ENCODE results near the gene MFSD11.
A peak's percentile ranks its signal among the peaks of the same experiment; 100 is the strongest.
"Not testable (repeated sequence)": the region's sequence is repeated elsewhere in the genome, so short reads cannot be mapped to it uniquely, and the experiment has no call there.

The MFSD11 gene

GRCh38 chr17:76791053-76791980 lies 53.4 kb downstream of the MFSD11 start:
- peak; percentile 30 for DNase-seq (ENCODE audit: insufficient read length, low spot score)

GRCh38 chr17:76792348-76792747 lies 54.4 kb downstream of the MFSD11 start:
- DNase-seq (ENCODE audit: insufficient read length, low spot score) (no peak), FAIRE-seq (no peak)

More at GRCh38 chr17:76791053-76791980, 53.4 kb downstream of the MFSD11 start:
- peak; percentile 77 for FAIRE-seq

- no peak for FAIRE-seq
These were observed 55.9 kb downstream of the MFSD11 start for GRCh38 chr17:76793775-76794174.

GRCh38 chr17:76796081-76796480 lies 58.2 kb downstream of the MFSD11 start:
- FAIRE-seq (no peak), DNase-seq (ENCODE audit: insufficient read length, low spot score) (no peak)

More at GRCh38 chr17:76793775-76794174, 55.9 kb downstream of the MFSD11 start:
- no peak for DNase-seq (ENCODE audit: insufficient read length, low spot score)

GRCh38 chr17:76797241-76797840 lies 59.4 kb downstream of the MFSD11 start:
- DNase-seq (ENCODE audit: insufficient read length, low spot score) (no peak), FAIRE-seq (no peak)

GRCh38 chr17:76801706-76802105 lies 63.8 kb downstream of the MFSD11 start:
- DNase-seq (ENCODE audit: insufficient read length, low spot score): no peak
- no peak for FAIRE-seq

GRCh38 chr17:76805319-76805718 lies 67.4 kb downstream of the MFSD11 start:
- FAIRE-seq: no peak
- DNase-seq (ENCODE audit: insufficient read length, low spot score): no peak

- not testable (repeated sequence) for DNase-seq (ENCODE audit: insufficient read length, low spot score); FAIRE-seq
These were observed 68.2 kb downstream of the MFSD11 start for GRCh38 chr17:76806151-76806550.

- not testable (repeated sequence) for DNase-seq (ENCODE audit: insufficient read length, low spot score); FAIRE-seq
These were observed 68.8 kb downstream of the MFSD11 start for GRCh38 chr17:76806767-76807166.

- DNase-seq (ENCODE audit: insufficient read length, low spot score): no peak
- FAIRE-seq: no peak
These were observed 70.4 kb downstream of the MFSD11 start for GRCh38 chr17:76808326-76808725.

- FAIRE-seq (no peak), DNase-seq (ENCODE audit: insufficient read length, low spot score) (no peak)
These were observed 73.0 kb downstream of the MFSD11 start for GRCh38 chr17:76810956-76811355.

- FAIRE-seq (no peak), DNase-seq (ENCODE audit: insufficient read length, low spot score) (no peak)
These were observed 73.9 kb downstream of the MFSD11 start for GRCh38 chr17:76811834-76812233.

GRCh38 chr17:76812263-76812662 lies 74.3 kb downstream of the MFSD11 start:
- FAIRE-seq (no peak), DNase-seq (ENCODE audit: insufficient read length, low spot score) (no peak)

- FAIRE-seq: no peak
- no peak for DNase-seq (ENCODE audit: insufficient read length, low spot score)
These were observed 75.0 kb downstream of the MFSD11 start for GRCh38 chr17:76812968-76813367.

GRCh38 chr17:76815907-76816589 lies 78.1 kb downstream of the MFSD11 start:
- not testable (repeated sequence) for FAIRE-seq

GRCh38 chr17:76816590-76817135 lies 78.7 kb downstream of the MFSD11 start:
- FAIRE-seq (no peak), DNase-seq (ENCODE audit: insufficient read length, low spot score) (no peak)

More at GRCh38 chr17:76815907-76816589, 78.1 kb downstream of the MFSD11 start:
- DNase-seq (ENCODE audit: insufficient read length, low spot score): not testable (repeated sequence)

GRCh38 chr17:76820039-76820438 lies 82.1 kb downstream of the MFSD11 start:
- FAIRE-seq: no peak
- DNase-seq (ENCODE audit: insufficient read length, low spot score): no peak

GRCh38 chr17:76820561-76820960 lies 82.6 kb downstream of the MFSD11 start:
- DNase-seq (ENCODE audit: insufficient read length, low spot score) (no peak), FAIRE-seq (no peak)

- FAIRE-seq (no peak), DNase-seq (ENCODE audit: insufficient read length, low spot score) (no peak)
These were observed 84.4 kb downstream of the MFSD11 start for GRCh38 chr17:76822184-76822778.

- FAIRE-seq (no peak), DNase-seq (ENCODE audit: insufficient read length, low spot score) (no peak)
These were observed 86.2 kb downstream of the MFSD11 start for GRCh38 chr17:76824093-76824492.
